Ascending aorta (tissue), 2 donors: ENCODE measurements around the gene POLR2J. TPM values are rescaled to one million over a fixed set of nuclear protein-coding genes. Genes with fewer than 3 reads are reported as not detected.
A peak's percentile ranks its signal among the peaks of the same experiment; 100 is the strongest.
"Not testable (repeated sequence)": the region's sequence is repeated elsewhere in the genome, so short reads cannot be mapped to it uniquely, and the experiment has no call there.

ENCODE experiments used
- DNase-seq, 2 donors: peaks; one replicate each; pipeline ENCODE4 v3.0.0-alpha.2; 2019; ENCODE audit warnings: low spot score in 2 of 2
- H3K27ac ChIP-seq, 2 donors: fragments of 200-600 bp; sonication (generic); one replicate each; pipeline ENCODE4 v1.5.1; 2016 to 2017; ENCODE audit warnings: mild to moderate bottlenecking in 1 of 2
- H3K27me3 ChIP-seq: fragments of 200-600 bp; sonication (generic); one replicate; pipeline ENCODE4 v1.5.1; 2017
- H3K36me3 ChIP-seq, 2 donors: fragments of 200-600 bp; sonication (generic); one replicate each; pipeline ENCODE4 v1.5.1; 2016
- H3K4me1 ChIP-seq, 2 donors: fragments of 200-600 bp; sonication (generic); one replicate each; pipeline ENCODE4 v1.5.1; 2016 to 2017; ENCODE audit warnings: mild to moderate bottlenecking in 1 of 2
- H3K4me3 ChIP-seq, 2 donors: fragments of 200-600 bp; sonication (generic); one replicate each; pipeline ENCODE4 v1.5.1; 2016 to 2017; ENCODE audit warnings: mild to moderate bottlenecking in 1 of 2
- H3K9me3 ChIP-seq, 2 donors: fragments of 200-600 bp; sonication (generic); one replicate each; pipeline ENCODE4 v1.5.1; 2016
- intact Hi-C: fragments of 100-400 bp; cut with DNase I; formaldehyde crosslinking; loops from one replicate; pipeline ENCODE4 v1.15.1; 2023
- total RNA-seq: library from RNA; depleted of rRNA; stranded (reverse); fragments of >200 nt; gene quantifications from one replicate; pipeline ENCODE4 v1.1.0, GENCODE V29; 2016
- TF ChIP-seq, protein P1 (sequence below), 3 experiments: fragments of 200-600 bp in 2 of 3; fragments of 450-650 bp in 1 of 3; sonication (generic) in 2 of 3; IDR thresholded peaks; one replicate each; pipeline ENCODE4 v1.5.1; 2016 to 2019; ENCODE audit warnings: antibody characterized with exemption in 3 of 3, mild to moderate bottlenecking in 1 of 3, moderate library complexity in 1 of 3

The POLR2J gene
- total RNA-seq, 1 donor from 2014 or later = 40.8 TPM

DNA sequence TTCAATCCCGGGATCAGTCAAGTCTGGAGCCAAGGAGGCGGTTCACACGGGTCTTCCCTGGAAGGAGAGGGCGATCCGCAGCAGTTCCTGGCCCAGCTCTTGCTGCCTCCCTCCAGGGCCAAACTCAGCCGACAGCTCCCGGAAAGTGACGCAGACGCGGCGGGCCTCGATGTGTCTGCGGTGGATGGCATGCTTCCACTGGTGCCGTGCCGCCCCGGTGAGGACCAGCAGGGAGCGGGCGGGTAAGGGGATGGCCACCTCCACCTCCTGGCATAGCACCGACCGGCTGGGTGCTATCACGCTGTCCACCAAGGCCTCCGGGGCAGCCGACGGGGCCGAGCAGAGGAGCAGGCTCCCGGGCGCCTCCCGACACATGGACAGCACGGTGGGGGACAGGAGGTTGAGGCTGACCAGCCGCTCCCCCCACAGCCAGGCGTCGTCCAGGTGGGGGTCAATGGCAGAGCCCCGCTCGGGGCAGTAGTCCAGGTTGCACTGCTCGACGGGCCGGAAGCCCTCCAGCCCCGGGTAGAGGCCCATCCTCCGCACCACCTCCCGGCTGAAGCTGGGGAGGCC is 21.3 kb downstream of the POLR2J start:
- DNase-seq = no peak
- no peak overlapping the region for H3K27ac ChIP-seq
- H3K4me3 ChIP-seq = no peak overlapping the region
- peaks cover 37 to 44% of the 10 kb centered on the region in 2 donors for H3K36me3 ChIP-seq
- no peaks in the 10 kb centered on the region for H3K27me3 ChIP-seq
- intact Hi-C loops = no loop called here
- no peaks in the 10 kb centered on the region for H3K9me3 ChIP-seq
- H3K4me1 ChIP-seq = no peaks in the 10 kb centered on the region
- TF ChIP-seq, protein P1, sequence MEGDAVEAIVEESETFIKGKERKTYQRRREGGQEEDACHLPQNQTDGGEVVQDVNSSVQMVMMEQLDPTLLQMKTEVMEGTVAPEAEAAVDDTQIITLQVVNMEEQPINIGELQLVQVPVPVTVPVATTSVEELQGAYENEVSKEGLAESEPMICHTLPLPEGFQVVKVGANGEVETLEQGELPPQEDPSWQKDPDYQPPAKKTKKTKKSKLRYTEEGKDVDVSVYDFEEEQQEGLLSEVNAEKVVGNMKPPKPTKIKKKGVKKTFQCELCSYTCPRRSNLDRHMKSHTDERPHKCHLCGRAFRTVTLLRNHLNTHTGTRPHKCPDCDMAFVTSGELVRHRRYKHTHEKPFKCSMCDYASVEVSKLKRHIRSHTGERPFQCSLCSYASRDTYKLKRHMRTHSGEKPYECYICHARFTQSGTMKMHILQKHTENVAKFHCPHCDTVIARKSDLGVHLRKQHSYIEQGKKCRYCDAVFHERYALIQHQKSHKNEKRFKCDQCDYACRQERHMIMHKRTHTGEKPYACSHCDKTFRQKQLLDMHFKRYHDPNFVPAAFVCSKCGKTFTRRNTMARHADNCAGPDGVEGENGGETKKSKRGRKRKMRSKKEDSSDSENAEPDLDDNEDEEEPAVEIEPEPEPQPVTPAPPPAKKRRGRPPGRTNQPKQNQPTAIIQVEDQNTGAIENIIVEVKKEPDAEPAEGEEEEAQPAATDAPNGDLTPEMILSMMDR (IDR thresholded peaks at IDR 0.05) = no peak

DNA sequence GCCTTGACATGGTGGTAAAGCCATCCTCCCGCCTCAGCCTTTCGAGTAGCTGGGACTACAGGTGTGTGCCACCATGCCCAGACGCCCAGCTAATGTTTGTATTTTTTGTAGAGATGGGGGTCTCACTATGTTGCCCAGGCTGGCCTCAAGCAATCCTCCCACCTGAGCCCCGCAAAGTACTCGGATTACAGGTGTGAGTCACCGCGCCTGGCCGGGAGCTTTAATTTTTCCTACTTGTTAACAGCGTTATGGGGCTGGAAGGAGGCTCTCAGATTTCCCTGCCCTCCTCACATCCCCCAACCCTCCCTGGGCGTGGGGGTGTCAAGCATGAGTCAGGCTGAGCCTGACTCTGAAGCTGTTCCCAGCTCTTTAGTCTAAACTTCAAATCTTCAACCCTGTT is 22.4 kb downstream of the POLR2J start:
- TF ChIP-seq, protein P1 (IDR thresholded peaks at IDR 0.05) = no peak
- no peak overlapping the region for H3K27ac ChIP-seq
- DNase-seq = no peak
- intact Hi-C loops = no loop called here
- H3K4me3 ChIP-seq = no peak overlapping the region
- H3K9me3 ChIP-seq = no peaks in the 10 kb centered on the region
- peaks cover 37 to 44% of the 10 kb centered on the region in 2 donors for H3K36me3 ChIP-seq
- H3K4me1 ChIP-seq = no peaks in the 10 kb centered on the region
- H3K27me3 ChIP-seq = no peaks in the 10 kb centered on the region

DNA sequence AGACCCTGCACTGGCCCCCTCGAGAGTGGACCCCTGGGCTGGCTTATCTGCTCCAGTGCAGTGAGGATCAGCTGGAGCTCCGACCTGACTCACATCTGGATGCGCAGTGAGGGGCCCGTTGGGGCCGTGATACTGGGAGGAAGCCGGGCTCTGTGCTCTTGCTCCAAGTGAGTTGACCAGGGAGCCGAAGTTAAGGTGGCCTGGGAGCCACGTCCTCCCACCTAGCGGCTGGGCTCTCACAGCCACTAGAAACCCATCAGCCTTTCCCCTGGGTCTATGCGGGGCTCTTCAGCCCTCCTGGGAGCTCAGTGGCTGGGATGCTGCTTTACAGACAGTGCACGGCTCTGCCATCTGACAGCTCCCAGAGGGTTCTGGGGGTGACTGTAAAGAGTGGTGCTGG is 23.1 kb downstream of the POLR2J start:
- no peak overlapping the region for H3K27ac ChIP-seq
- intact Hi-C loops = no loop called here
- no peak for DNase-seq
- H3K4me1 ChIP-seq = no peaks in the 10 kb centered on the region
- no peaks in the 10 kb centered on the region for H3K9me3 ChIP-seq
- H3K4me3 ChIP-seq = no peak overlapping the region
- no peaks in the 10 kb centered on the region for H3K27me3 ChIP-seq
- TF ChIP-seq, protein P1 (IDR thresholded peaks at IDR 0.05) = no peak
- H3K36me3 ChIP-seq = peaks cover 37 to 44% of the 10 kb centered on the region in 2 donors

DNA sequence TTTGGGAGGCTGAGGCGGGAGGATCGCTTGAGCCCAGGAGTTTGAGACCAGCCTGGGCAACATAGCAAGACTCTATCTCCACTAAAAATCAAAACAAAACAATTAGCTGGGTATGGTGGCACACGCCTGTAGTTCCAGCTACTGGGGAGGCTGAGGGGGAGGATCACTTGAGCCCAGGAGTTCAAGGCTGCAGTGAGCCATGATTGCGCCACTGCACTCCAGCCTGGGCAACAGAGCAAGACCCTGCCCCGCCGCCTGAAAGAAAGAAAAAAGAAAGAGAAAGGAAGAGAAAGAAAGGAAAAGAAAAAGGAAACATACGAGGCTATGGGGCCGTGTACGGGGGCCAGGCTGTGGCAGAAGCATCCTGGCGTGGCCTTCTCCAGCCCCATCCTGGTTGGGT is 23.8 kb downstream of the POLR2J start:
- DNase-seq, H3K4me1 ChIP-seq, H3K4me3 ChIP-seq, intact Hi-C loops, H3K27me3 ChIP-seq, H3K9me3 ChIP-seq, H3K27ac ChIP-seq: not testable (repeated sequence)
- H3K36me3 ChIP-seq = peaks cover 37 to 44% of the 10 kb centered on the region in 2 donors

DNA sequence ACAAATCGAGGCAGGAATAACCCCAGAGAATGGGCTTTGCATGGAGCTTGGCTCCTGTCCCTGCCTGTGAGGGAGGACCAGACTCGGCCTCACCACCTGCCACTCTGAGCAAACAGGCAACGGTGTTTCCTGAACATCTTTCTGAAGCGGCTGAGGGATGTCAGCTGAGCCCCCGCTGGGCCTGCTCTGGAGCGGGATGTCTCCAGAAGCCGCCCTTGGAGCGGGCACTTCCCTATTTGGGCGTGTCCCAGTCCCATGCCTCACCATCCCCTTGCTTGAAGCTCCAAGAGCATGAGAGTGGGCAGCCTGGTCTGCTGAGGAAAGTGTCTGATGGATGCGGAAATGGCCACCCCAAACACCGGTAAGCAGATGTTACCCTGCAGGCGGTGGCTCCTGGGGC is 24.3 kb downstream of the POLR2J start:
- TF ChIP-seq, protein P1 (IDR thresholded peaks at IDR 0.05) = no peak
- Histone ChIP-seq H3K4me1 (no peaks in the 10 kb centered on the region), H3K36me3 (peaks cover 36 to 44% of the 10 kb centered on the region in 2 donors), H3K27ac (no peak overlapping the region), H3K9me3 (no peaks in the 10 kb centered on the region), H3K4me3 (no peak overlapping the region), H3K27me3 (no peaks in the 10 kb centered on the region)
- no peak for DNase-seq
- intact Hi-C loops = no loop called here

DNA sequence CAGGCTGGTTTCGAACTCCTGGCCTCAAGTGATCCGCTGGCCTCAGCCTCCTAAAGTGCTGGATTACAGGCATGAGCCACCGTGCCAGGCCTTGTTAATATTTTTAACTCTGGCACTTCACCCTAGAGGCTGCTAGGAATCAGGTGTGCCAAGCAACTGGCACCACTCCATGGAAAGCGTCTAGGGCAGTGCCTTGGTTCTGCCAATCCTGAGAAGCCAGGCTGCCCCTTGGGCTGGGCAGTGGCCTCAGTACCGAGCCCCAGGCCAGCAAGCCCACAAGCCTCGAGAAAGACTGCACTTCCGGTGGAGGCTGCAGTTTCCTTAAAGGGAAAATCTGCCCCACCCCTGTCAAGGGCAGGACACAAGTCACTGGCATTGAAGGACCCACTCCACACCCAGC is 25.4 kb downstream of the POLR2J start:
- no peak for DNase-seq
- H3K27ac ChIP-seq = peak overlapping the region in 1 of 2 donors; percentile 40
- H3K4me1 ChIP-seq = no peaks in the 10 kb centered on the region
- no peak overlapping the region for H3K4me3 ChIP-seq
- no peaks in the 10 kb centered on the region for H3K27me3 ChIP-seq
- TF ChIP-seq, protein P1 (IDR thresholded peaks at IDR 0.05) = no peak
- intact Hi-C loops = no loop called here
- H3K36me3 ChIP-seq = peaks cover 24 to 33% of the 10 kb centered on the region in 2 donors
- no peaks in the 10 kb centered on the region for H3K9me3 ChIP-seq
